Mammary epithelial cell (primary cell): ENCODE data around the gene SMDT1.

ENCODE experiments used
- CTCF ChIP-seq, 2 donors: IDR thresholded peaks in 1 of 2; conservative IDR thresholded peaks in 1 of 2; 2 replicates each; pipeline ENCODE4 v1.5.1; 2011 to 2012; ENCODE audit warnings: inconsistent platforms in 2 of 2, low read length in 2 of 2, mild to moderate bottlenecking in 2 of 2, control low read depth in 1 of 2, low read depth in 1 of 2; ENCODE audit not compliant: insufficient read depth in 1 of 2; ENCODE audit errors: extremely low read depth in 1 of 2
- EZH2 ChIP-seq: IDR thresholded peaks from 2 replicates; pipeline ENCODE4 v1.6.1; 2012; ENCODE audit warnings: low read length, inconsistent platforms, borderline replicate concordance

GRCh38 chr22:42041784-42042183 lies 37.7 kb upstream of the SMDT1 start:
- TF ChIP-seq CTCF (conservative IDR thresholded peaks at IDR 0.05 in 1 of 2, IDR thresholded peaks at IDR 0.05 in 1 of 2; ENCODE audit: extremely low read depth in 1 of 2, insufficient read depth in 1 of 2, low read depth in 1 of 2, low read length in 2 of 2) (no peak), EZH2 (no peak)
